Erythroblast (primary cell): Measurements from ENCODE around the gene TSHZ2.

Experiments
- GATA1 ChIP-seq: IDR thresholded peaks from 2 replicates; pipeline ENCODE4 v1.6.1; 2011; ENCODE audit warnings: low read depth, mild to moderate bottlenecking, control low read depth, low read length, moderate library complexity
- POLR2A ChIP-seq: IDR thresholded peaks from 2 replicates; pipeline ENCODE4 v1.6.1; 2011; ENCODE audit warnings: mild to moderate bottlenecking, low read length

DNA sequence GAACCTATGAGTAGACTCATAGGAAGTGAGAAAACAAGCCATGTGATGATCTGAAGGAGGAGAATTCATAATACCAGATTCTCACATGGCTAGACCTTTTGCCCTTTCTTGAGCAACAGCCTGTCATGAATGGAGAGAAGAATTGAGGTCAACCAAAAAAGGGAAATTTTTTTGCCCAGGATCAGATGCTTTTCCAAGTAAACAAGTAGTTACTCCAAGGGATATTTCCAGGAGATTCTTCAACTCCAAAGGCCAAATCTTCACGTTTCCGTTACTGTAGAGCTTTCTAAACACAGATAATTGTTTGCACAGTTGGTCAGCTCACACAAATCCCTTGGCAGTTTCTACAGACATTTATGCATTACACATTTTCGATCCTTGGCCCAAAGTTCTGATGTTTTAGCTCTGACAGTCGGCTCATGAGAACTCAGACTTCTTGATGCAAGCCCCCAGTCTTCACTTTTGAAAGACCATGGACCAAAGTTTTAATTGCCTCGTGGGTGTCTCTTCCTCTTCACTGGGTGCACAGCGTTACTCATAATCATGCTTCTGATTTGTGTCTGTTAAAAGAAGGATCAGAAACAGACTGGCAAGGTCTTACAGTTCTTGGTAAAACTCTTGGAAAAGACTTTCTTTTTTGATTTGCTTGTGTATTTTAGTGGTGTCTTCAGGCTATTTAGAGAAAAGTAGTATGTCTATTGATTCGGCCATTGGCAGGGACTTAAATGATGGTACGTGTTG lies 115.0 kb downstream of the TSHZ2 start:
- TF ChIP-seq POLR2A (no peak), GATA1 (no peak)
